HEK293 (cell line): Measurements from ENCODE around the gene LASP1.
A peak's percentile ranks its signal among the peaks of the same experiment; 100 is the strongest.

Experiments
- CTCF ChIA-PET: fragments of 350-600 bp; formaldehyde crosslinking; extraction: SDS; loops from one replicate; lab custom pipeline; 2021; ENCODE audit warnings: antibody characterized with exemption; lab: Yijun Ruan, JAX
- POLR2A ChIA-PET: fragments of 300-600 bp; formaldehyde crosslinking; extraction: SDS; loops from one replicate; lab custom pipeline; 2020; ENCODE audit warnings: antibody characterized with exemption, inconsistent platforms; lab: Yijun Ruan, JAX
- H3K27ac ChIP-seq: fragments of 200-500 bp; sonication (Bioruptor generic); 2 replicates; pipeline ENCODE4 v1.5.1; 2014; ENCODE audit warnings: low read depth, low read length, control low read depth, inconsistent platforms; ENCODE audit errors: extremely low read depth
- H3K36me3 ChIP-seq, 2 experiments: fragments of 200-500 bp in 1 of 2; sonication (Bioruptor generic) in 1 of 2; 1 replicate in 1 of 2; 2 replicates in 1 of 2; pipeline ENCODE4 v1.5.1; 2014 to 2017; ENCODE audit warnings: inconsistent platforms in 2 of 2, low read length in 2 of 2; ENCODE audit not compliant: control insufficient read depth in 2 of 2, insufficient read depth in 1 of 2
- H3K4me1 ChIP-seq: fragments of 200-500 bp; sonication (Bioruptor generic); 2 replicates; pipeline ENCODE4 v1.5.1; 2014; ENCODE audit warnings: mild to moderate bottlenecking, low read length, inconsistent platforms; ENCODE audit not compliant: control insufficient read depth, insufficient read depth
- H3K4me3 ChIP-seq: 2 replicates; pipeline ENCODE4 v1.5.1; 2011; ENCODE audit warnings: low read depth, mild to moderate bottlenecking, control low read depth, low read length, moderate library complexity
- H3K9me3 ChIP-seq: fragments of 200-500 bp; sonication (Bioruptor generic); 2 replicates; pipeline ENCODE4 v1.5.1; 2014; ENCODE audit warnings: low read depth, low read length, inconsistent platforms; ENCODE audit not compliant: control insufficient read depth, insufficient read depth
- KLF17 ChIP-seq: fragments of 450-650 bp; formaldehyde crosslinking; IDR thresholded peaks from 2 replicates; pipeline ENCODE4 v1.5.1; 2016; ENCODE audit warnings: missing biosample characterization, missing genetic modification characterization
- SALL2 ChIP-seq: fragments of 450-650 bp; formaldehyde crosslinking; IDR thresholded peaks from 2 replicates; pipeline ENCODE4 v1.5.0; 2017; ENCODE audit warnings: missing biosample characterization, mild to moderate bottlenecking, missing genetic modification characterization, borderline replicate concordance
- SCRT2 ChIP-seq: fragments of 450-650 bp; formaldehyde crosslinking; IDR thresholded peaks from 2 replicates; pipeline ENCODE4 v1.5.1; 2016; ENCODE audit warnings: missing biosample characterization, missing genetic modification characterization
- ZBTB26 ChIP-seq: fragments of 450-650 bp; formaldehyde crosslinking; optimal IDR thresholded peaks from 2 replicates; pipeline ENCODE3; 2016; ENCODE audit warnings: missing biosample characterization, mild to moderate bottlenecking, missing genetic modification characterization
- ZBTB6 ChIP-seq: fragments of 450-650 bp; formaldehyde crosslinking; IDR thresholded peaks from 2 replicates; pipeline ENCODE4 v1.5.1; 2017; ENCODE audit warnings: missing biosample characterization, missing genetic modification characterization
- ZEB2 ChIP-seq: fragments of 450-650 bp; formaldehyde crosslinking; IDR thresholded peaks from 2 replicates; pipeline ENCODE4 v1.5.1; 2016; ENCODE audit warnings: missing biosample characterization, missing genetic modification characterization
- ZFP3 ChIP-seq: fragments of 450-650 bp; formaldehyde crosslinking; IDR thresholded peaks from 2 replicates; pipeline ENCODE4 v1.5.1; 2016; ENCODE audit warnings: low read depth, missing biosample characterization, missing genetic modification characterization
- ZNF140 ChIP-seq: fragments of 450-650 bp; formaldehyde crosslinking; IDR thresholded peaks from 2 replicates; pipeline ENCODE4 v1.5.1; 2016; ENCODE audit warnings: missing biosample characterization, missing genetic modification characterization
- ZNF248 ChIP-seq: fragments of 450-650 bp; formaldehyde crosslinking; IDR thresholded peaks from 2 replicates; pipeline ENCODE4 v1.5.1; 2017; ENCODE audit warnings: missing biosample characterization, missing genetic modification characterization
- ZNF274 ChIP-seq, 2 experiments: fragments of 200-500 bp in 1 of 2; fragments of 450-650 bp in 1 of 2; sonication (Bioruptor generic) in 1 of 2; formaldehyde crosslinking in 1 of 2; IDR thresholded peaks; 2 replicates each; pipeline versions ENCODE4 v1.5.1 to v1.6.1; 2014 to 2016; ENCODE audit warnings: borderline replicate concordance in 1 of 2, inconsistent platforms in 1 of 2, low read length in 1 of 2, missing biosample characterization in 1 of 2, missing genetic modification characterization in 1 of 2
- ZNF426 ChIP-seq: fragments of 450-650 bp; formaldehyde crosslinking; IDR thresholded peaks from 2 replicates; pipeline ENCODE4 v1.5.1; 2017; ENCODE audit warnings: missing biosample characterization, missing genetic modification characterization, mild to moderate bottlenecking, inconsistent platforms, moderate library complexity
- ZNF433 ChIP-seq: fragments of 450-650 bp; formaldehyde crosslinking; IDR thresholded peaks from 2 replicates; pipeline ENCODE4 v1.5.1; 2016; ENCODE audit warnings: missing biosample characterization, missing genetic modification characterization, low read depth
- ZNF510 ChIP-seq: fragments of 450-650 bp; formaldehyde crosslinking; IDR thresholded peaks from 2 replicates; pipeline ENCODE4 v1.5.1; 2018; ENCODE audit warnings: mild to moderate bottlenecking, missing genetic modification characterization, missing biosample characterization; ENCODE audit not compliant: insufficient replicate concordance
- ZNF518A ChIP-seq: fragments of 450-650 bp; formaldehyde crosslinking; conservative IDR thresholded peaks from 2 replicates; pipeline ENCODE4 v1.5.1; 2016; ENCODE audit warnings: low read depth, missing biosample characterization, missing genetic modification characterization
- ZNF561 ChIP-seq: fragments of 450-650 bp; IDR thresholded peaks from 2 replicates; pipeline ENCODE4 v1.5.1; 2018; ENCODE audit warnings: missing biosample characterization, missing genetic modification characterization, borderline replicate concordance
- ZNF704 ChIP-seq: fragments of 450-650 bp; formaldehyde crosslinking; IDR thresholded peaks from 2 replicates; pipeline ENCODE4 v1.5.1; 2016; ENCODE audit warnings: missing biosample characterization, missing genetic modification characterization
- ZNF747 ChIP-seq: fragments of 450-650 bp; formaldehyde crosslinking; IDR thresholded peaks from 2 replicates; pipeline ENCODE4 v1.5.1; 2016; ENCODE audit warnings: missing biosample characterization, missing genetic modification characterization

Gene LASP1

DNA sequence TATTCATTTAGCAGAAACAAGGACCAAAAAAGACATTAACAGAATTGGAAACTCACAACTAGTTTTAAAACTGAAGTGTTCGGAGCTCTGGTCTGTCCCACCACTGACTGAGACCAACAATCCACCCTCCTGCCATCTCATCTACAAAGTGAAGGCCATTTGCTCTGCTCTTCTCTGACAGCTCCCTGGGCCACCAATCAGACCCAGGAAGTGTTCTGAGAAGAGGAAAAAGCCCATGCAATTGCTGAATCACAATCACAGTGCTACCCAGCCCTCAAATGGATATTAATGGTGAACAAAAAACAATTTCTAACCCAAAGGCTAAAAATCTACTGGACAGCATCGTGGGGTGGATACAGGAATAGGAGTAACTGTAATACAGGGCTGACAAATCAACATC, 18.4 kb upstream of the LASP1 start:
- POLR2A ChIA-PET, result interaction anchor here (2.4 kb wide), 1 partner anchor 18 kb away, joined by 8 read pairs; the partner anchor contains the start of gene LASP1
- Histone ChIP-seq H3K9me3 (no peaks in the 10 kb centered on the region), H3K27ac (peak overlapping the region; percentile 99; the same call in 1 of the 2 replicates), H3K36me3 (peaks cover 59 to 68% of the 10 kb centered on the region in 2 experiments), H3K4me1 (peaks cover 3% of the 10 kb centered on the region), H3K4me3 (peak overlapping the region; percentile 86)
- no peak for TF ChIP-seq ZNF433 (tag by site-specific recombination)
- TF ChIP-seq ZBTB6 (tag by site-specific recombination), result no peak
- no peak for TF ChIP-seq ZBTB26 (tag by site-specific recombination)
- TF ChIP-seq SALL2 (tag by site-specific recombination), result no peak
- TF ChIP-seq ZNF510 (tag by site-specific recombination), result no peak
- no peak for TF ChIP-seq ZNF426 (tag by site-specific recombination)
- TF ChIP-seq KLF17, result no peak
- TF ChIP-seq SCRT2, result no peak
- TF ChIP-seq ZNF704 (tag by site-specific recombination), result no peak
- TF ChIP-seq ZNF140 (tag by site-specific recombination), result no peak
- TF ChIP-seq ZNF561 (tag by site-specific recombination), result no peak
- TF ChIP-seq ZFP3, result no peak
- no peak for TF ChIP-seq ZNF747 (tag by site-specific recombination)
- TF ChIP-seq ZNF518A (tag by site-specific recombination), result no peak
- no peak for TF ChIP-seq ZEB2 (tag by site-specific recombination)
- no peak for TF ChIP-seq ZNF274 (IDR thresholded peaks at IDR 0.05; ENCODE audit: low read length)
- TF ChIP-seq ZNF274 (tag by site-specific recombination; IDR thresholded peaks at IDR 0.05; ENCODE audit: borderline replicate concordance), result no peak
- TF ChIP-seq ZNF248, result no peak
- CTCF ChIA-PET, result interaction anchor here (0.7 to 1.9 kb wide), 2 partner anchors 324 to 577 kb away, joined by 3 to 5 read pairs; no protein-coding TSS in a partner anchor
